Activated T-helper 17 cell treated with anti-CD3 and anti-CD28 coated beads, Interleukin-2, amount 50 U/mL, for 72 hours (primary cell): ENCODE measurements around the gene NDUFB6. TPM values are rescaled to one million over a fixed set of nuclear protein-coding genes. Genes with fewer than 3 reads are reported as not detected.
A peak's percentile ranks its signal among the peaks of the same experiment; 100 is the strongest.

Experiments used
- ATAC-seq: fragments of 150-1000 bp; cut with Tn5 transposase; replicated peaks from 2 replicates; pipeline ENCODE4 v1.10.0; 2021; ENCODE audit warnings: mild to moderate bottlenecking, moderate library complexity
- H3K27ac Mint-ChIP-seq: one replicate; pipeline ENCODE4 v1.8.0; 2022; ENCODE audit warnings: mixed read lengths
- H3K27me3 Mint-ChIP-seq: one replicate; pipeline ENCODE4 v1.8.0; 2022; ENCODE audit warnings: mixed read lengths
- H3K36me3 Mint-ChIP-seq: one replicate; pipeline ENCODE4 v1.8.0; 2022; ENCODE audit warnings: low read depth, mild to moderate bottlenecking, mixed read lengths
- H3K4me1 Mint-ChIP-seq: one replicate; pipeline ENCODE4 v1.8.0; 2022; ENCODE audit warnings: mixed read lengths
- H3K4me3 Mint-ChIP-seq: one replicate; pipeline ENCODE4 v1.8.0; 2022; ENCODE audit warnings: mild to moderate bottlenecking, mixed read lengths
- H3K9me3 Mint-ChIP-seq: one replicate; pipeline ENCODE4 v1.8.0; 2022; ENCODE audit warnings: mixed read lengths
- total RNA-seq, 2 donors: library from RNA; stranded (reverse); gene quantifications; one replicate each; pipeline ENCODE4 v1.2.3, GENCODE V29; 2022

NDUFB6 gene
- total RNA-seq, 2 donors from 2014 or later, result 39.7 to 50.5 TPM

- peaks cover 27% of the 10 kb centered on the region for H3K36me3 Mint-ChIP-seq
- no peak for ATAC-seq
- no peaks in the 10 kb centered on the region for H3K27me3 Mint-ChIP-seq
- H3K9me3 Mint-ChIP-seq, result no peaks in the 10 kb centered on the region
- peaks cover 17% of the 10 kb centered on the region for H3K4me1 Mint-ChIP-seq
- no peak overlapping the region for H3K27ac Mint-ChIP-seq
- H3K4me3 Mint-ChIP-seq, result no peak overlapping the region
Measured at GRCh38 chr9:32518276-32518675, 54.7 kb downstream of the NDUFB6 start.

- H3K4me3 Mint-ChIP-seq, result no peak overlapping the region
- ATAC-seq, result no peak
- no peaks in the 10 kb centered on the region for H3K9me3 Mint-ChIP-seq
- no peaks in the 10 kb centered on the region for H3K27me3 Mint-ChIP-seq
- peaks cover 27% of the 10 kb centered on the region for H3K36me3 Mint-ChIP-seq
- H3K4me1 Mint-ChIP-seq, result peaks cover 19% of the 10 kb centered on the region
- peak overlapping the region; percentile 65 for H3K27ac Mint-ChIP-seq
Measured at GRCh38 chr9:32516241-32516640, 56.7 kb downstream of the NDUFB6 start.

- Mint-ChIP-seq H3K9me3 (no peaks in the 10 kb centered on the region), H3K27me3 (no peaks in the 10 kb centered on the region), H3K4me3 (no peak overlapping the region), H3K4me1 (peaks cover 27% of the 10 kb centered on the region), H3K27ac (no peak overlapping the region), H3K36me3 (peaks cover 6% of the 10 kb centered on the region)
- no peak for ATAC-seq
Measured at GRCh38 chr9:32508728-32509127, 64.2 kb downstream of the NDUFB6 start.

GRCh38 chr9:32503008-32503407, 70.0 kb downstream of the NDUFB6 start:
- Mint-ChIP-seq H3K4me3 (no peak overlapping the region), H3K9me3 (no peaks in the 10 kb centered on the region), H3K36me3 (peaks cover 28% of the 10 kb centered on the region), H3K27ac (no peak overlapping the region), H3K4me1 (no peaks in the 10 kb centered on the region), H3K27me3 (no peaks in the 10 kb centered on the region)
- ATAC-seq, result no peak

Other genes with a start within 250 kb of the NDUFB6 start
- 10 to 100 TPM in 1 of 2 donors, 1 to 10 TPM in 1; 9.4 to 11.8 TPM for gene ACO1, start 188.5 kb downstream of the NDUFB6 start, total RNA-seq
- 1 to 10 TPM; 4.8 to 6.8 TPM for gene RIGI, start 47.0 kb downstream of the NDUFB6 start, total RNA-seq
- gene SMIM27, start 20.8 kb downstream of the NDUFB6 start, total RNA-seq, result 10 to 100 TPM; 10.5 to 11.8 TPM
- gene TOPORS, start 20.6 kb downstream of the NDUFB6 start, total RNA-seq, result 10 to 100 TPM; 12.9 to 16.4 TPM
- under 1 TPM in 1 of 2 donors, not detected in 1; 0.06 TPM for gene TAF1L, start 62.5 kb upstream of the NDUFB6 start, total RNA-seq
- not detected for gene TMEM215, start 210.4 kb upstream of the NDUFB6 start, total RNA-seq